Measurements from ENCODE around the gene KIF26B. TPM values are rescaled to one million over a fixed set of nuclear protein-coding genes. Genes with fewer than 3 reads are reported as not detected.

The KIF26B gene
- total RNA-seq, 1 experiment from 2014 or later = 0.04 TPM

DNA sequence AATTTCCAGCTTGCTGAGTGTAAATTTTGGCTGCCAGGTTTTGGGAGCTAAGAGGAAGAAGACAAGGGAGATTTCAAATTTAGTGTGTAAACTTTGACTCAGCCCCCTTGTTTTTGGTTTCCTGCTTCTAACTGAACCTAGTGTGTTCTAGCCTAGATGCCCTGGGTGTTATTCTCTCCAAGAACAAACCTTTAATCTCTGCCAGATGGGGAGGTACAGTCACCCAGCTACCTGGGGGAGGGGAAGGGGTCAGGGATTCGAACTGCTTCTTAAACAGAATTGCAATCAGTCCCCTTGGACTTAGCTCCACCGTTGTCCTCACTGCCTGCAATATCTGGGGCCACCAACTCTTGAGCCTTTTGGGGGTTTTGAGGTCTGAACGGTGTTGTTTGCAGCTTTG is 238.9 kb downstream of the KIF26B start:
- no peak for DNase-seq
- Histone ChIP-seq H3K27ac (ENCODE audit: low read length) (no peak overlapping the region), H3F3A (ENCODE audit: low read length, unreplicated experiment) (no peaks in the 10 kb centered on the region), H3K9me3 (ENCODE audit: low read length) (no peaks in the 10 kb centered on the region), H4K20me1 (ENCODE audit: low read length) (no peaks in the 10 kb centered on the region), H3K79me2 (ENCODE audit: low read length) (no peaks in the 10 kb centered on the region), H3K4me3 (ENCODE audit: low read length) (no peak overlapping the region), H3K4me2 (ENCODE audit: low read length) (no peak overlapping the region), H3K4me1 (ENCODE audit: insufficient read depth, low read length) (no peaks in the 10 kb centered on the region), H3K9me2 (replicated peaks; ENCODE audit: low read length) (no peaks in the 10 kb centered on the region), H3K27me3 (ENCODE audit: low read length) (peaks cover 72% of the 10 kb centered on the region), H3K36me3 (ENCODE audit: low read depth, low read length) (no peaks in the 10 kb centered on the region), H2AFZ (ENCODE audit: low read length) (no peak overlapping the region), H3K9ac (ENCODE audit: low read length) (no peak overlapping the region)
- TF ChIP-seq, protein P1, sequence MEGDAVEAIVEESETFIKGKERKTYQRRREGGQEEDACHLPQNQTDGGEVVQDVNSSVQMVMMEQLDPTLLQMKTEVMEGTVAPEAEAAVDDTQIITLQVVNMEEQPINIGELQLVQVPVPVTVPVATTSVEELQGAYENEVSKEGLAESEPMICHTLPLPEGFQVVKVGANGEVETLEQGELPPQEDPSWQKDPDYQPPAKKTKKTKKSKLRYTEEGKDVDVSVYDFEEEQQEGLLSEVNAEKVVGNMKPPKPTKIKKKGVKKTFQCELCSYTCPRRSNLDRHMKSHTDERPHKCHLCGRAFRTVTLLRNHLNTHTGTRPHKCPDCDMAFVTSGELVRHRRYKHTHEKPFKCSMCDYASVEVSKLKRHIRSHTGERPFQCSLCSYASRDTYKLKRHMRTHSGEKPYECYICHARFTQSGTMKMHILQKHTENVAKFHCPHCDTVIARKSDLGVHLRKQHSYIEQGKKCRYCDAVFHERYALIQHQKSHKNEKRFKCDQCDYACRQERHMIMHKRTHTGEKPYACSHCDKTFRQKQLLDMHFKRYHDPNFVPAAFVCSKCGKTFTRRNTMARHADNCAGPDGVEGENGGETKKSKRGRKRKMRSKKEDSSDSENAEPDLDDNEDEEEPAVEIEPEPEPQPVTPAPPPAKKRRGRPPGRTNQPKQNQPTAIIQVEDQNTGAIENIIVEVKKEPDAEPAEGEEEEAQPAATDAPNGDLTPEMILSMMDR (conservative IDR thresholded peaks at IDR 0.05; ENCODE audit: low read depth, low read length) = no peak
- no peak for TF ChIP-seq EZH2 (IDR thresholded peaks at IDR 0.05; ENCODE audit: low read length, unreplicated experiment)
- no peak for TF ChIP-seq EZH2phosphoT487 (IDR thresholded peaks at IDR 0.05; ENCODE audit: borderline replicate concordance, low read length)
- ChIA-PET CTCF (no interaction called here), POLR2A (ENCODE audit: unreplicated experiment) (no interaction called here)
- no TSS peak for BruUV-seq (replicated peaks)
- no peak for ATAC-seq
- intact Hi-C loops (cut with micrococcal nuclease) = no loop called here

DNA sequence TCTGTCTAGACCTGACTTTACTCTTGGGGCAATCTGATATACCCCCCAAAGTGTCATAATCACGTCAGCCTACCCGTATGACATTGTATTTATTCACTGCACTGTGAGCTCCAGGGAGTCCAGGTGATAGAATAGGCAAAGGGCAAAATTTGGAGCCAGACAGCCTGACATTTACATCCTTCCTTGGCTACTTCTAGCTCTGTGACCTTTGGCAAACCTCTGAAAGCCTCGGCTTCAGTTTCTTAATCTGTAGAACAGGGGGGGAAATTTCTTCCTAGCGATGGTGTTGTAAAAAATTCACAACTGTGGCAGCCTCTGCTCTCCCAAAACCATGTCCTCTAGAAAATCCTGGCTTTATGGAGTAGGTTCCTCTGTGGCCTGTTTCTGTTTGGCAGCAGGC is 240.9 kb downstream of the KIF26B start:
- Histone ChIP-seq H3K4me1 (ENCODE audit: insufficient read depth, low read length) (no peaks in the 10 kb centered on the region), H3K79me2 (ENCODE audit: low read length) (no peaks in the 10 kb centered on the region), H3K4me2 (ENCODE audit: low read length) (no peak overlapping the region), H3K4me3 (ENCODE audit: low read length) (no peak overlapping the region), H3K27ac (ENCODE audit: low read length) (no peak overlapping the region), H3K36me3 (ENCODE audit: low read depth, low read length) (no peaks in the 10 kb centered on the region), H3F3A (ENCODE audit: low read length, unreplicated experiment) (no peaks in the 10 kb centered on the region), H3K9me3 (ENCODE audit: low read length) (no peaks in the 10 kb centered on the region), H3K9me2 (replicated peaks; ENCODE audit: low read length) (no peaks in the 10 kb centered on the region), H2AFZ (ENCODE audit: low read length) (no peak overlapping the region), H3K27me3 (ENCODE audit: low read length) (peaks cover 85% of the 10 kb centered on the region), H3K9ac (ENCODE audit: low read length) (no peak overlapping the region), H4K20me1 (ENCODE audit: low read length) (no peaks in the 10 kb centered on the region)
- BruUV-seq (replicated peaks) = no TSS peak
- ChIA-PET CTCF (no interaction called here), POLR2A (ENCODE audit: unreplicated experiment) (no interaction called here)
- DNase-seq (no peak), ATAC-seq (no peak)
- TF ChIP-seq, protein P1 (conservative IDR thresholded peaks at IDR 0.05; ENCODE audit: low read depth, low read length) = no peak
- no peak for TF ChIP-seq EZH2 (IDR thresholded peaks at IDR 0.05; ENCODE audit: low read length, unreplicated experiment)
- no peak for TF ChIP-seq EZH2phosphoT487 (IDR thresholded peaks at IDR 0.05; ENCODE audit: borderline replicate concordance, low read length)
- intact Hi-C loops (cut with micrococcal nuclease) = no loop called here

DNA sequence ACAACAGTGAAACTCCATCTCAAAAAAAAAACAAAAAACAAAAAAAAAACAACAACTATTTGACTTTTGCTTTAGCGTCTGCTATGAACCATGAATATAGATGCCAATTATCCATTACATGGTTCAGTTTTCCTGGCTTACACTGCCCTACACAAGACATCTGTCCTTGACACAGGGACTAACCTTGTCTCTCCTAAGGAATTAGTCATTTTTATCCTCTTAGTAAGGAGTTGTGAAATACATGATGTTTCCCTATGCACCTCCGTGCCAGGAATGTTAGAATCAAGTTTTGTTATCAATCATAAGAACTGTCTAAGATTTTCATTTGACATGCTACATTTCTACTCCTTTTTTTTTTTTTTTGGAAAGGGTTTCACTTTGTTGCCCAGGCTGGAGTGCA is 241.8 kb downstream of the KIF26B start:
- H3K27ac ChIP-seq (ENCODE audit: low read length) = no peak overlapping the region
- no peaks in the 10 kb centered on the region for H3K4me1 ChIP-seq (ENCODE audit: insufficient read depth, low read length)
- no peaks in the 10 kb centered on the region for H3K9me2 ChIP-seq (replicated peaks; ENCODE audit: low read length)
- no peaks in the 10 kb centered on the region for H3K36me3 ChIP-seq (ENCODE audit: low read depth, low read length)
- no peak overlapping the region for H2AFZ ChIP-seq (ENCODE audit: low read length)
- H3K9me3 ChIP-seq (ENCODE audit: low read length) = no peaks in the 10 kb centered on the region
- no peaks in the 10 kb centered on the region for H3K79me2 ChIP-seq (ENCODE audit: low read length)
- H3F3A ChIP-seq (ENCODE audit: low read length, unreplicated experiment) = no peaks in the 10 kb centered on the region
- no peaks in the 10 kb centered on the region for H4K20me1 ChIP-seq (ENCODE audit: low read length)
- no peak for DNase-seq
- BruUV-seq (replicated peaks) = no TSS peak
- no peak overlapping the region for H3K9ac ChIP-seq (ENCODE audit: low read length)
- H3K27me3 ChIP-seq (ENCODE audit: low read length) = peaks cover 88% of the 10 kb centered on the region
- no peak for ATAC-seq
- H3K4me2 ChIP-seq (ENCODE audit: low read length) = no peak overlapping the region
- CTCF ChIA-PET = no interaction called here
- TF ChIP-seq, protein P1 (conservative IDR thresholded peaks at IDR 0.05; ENCODE audit: low read depth, low read length) = no peak
- TF ChIP-seq EZH2 (IDR thresholded peaks at IDR 0.05; ENCODE audit: low read length, unreplicated experiment) = no peak
- no peak for TF ChIP-seq EZH2phosphoT487 (IDR thresholded peaks at IDR 0.05; ENCODE audit: borderline replicate concordance, low read length)
- intact Hi-C loops (cut with micrococcal nuclease) = no loop called here
- POLR2A ChIA-PET (ENCODE audit: unreplicated experiment) = no interaction called here
- no peak overlapping the region for H3K4me3 ChIP-seq (ENCODE audit: low read length)
